ENCODE results near the gene PALD1.

Gene PALD1

DNA sequence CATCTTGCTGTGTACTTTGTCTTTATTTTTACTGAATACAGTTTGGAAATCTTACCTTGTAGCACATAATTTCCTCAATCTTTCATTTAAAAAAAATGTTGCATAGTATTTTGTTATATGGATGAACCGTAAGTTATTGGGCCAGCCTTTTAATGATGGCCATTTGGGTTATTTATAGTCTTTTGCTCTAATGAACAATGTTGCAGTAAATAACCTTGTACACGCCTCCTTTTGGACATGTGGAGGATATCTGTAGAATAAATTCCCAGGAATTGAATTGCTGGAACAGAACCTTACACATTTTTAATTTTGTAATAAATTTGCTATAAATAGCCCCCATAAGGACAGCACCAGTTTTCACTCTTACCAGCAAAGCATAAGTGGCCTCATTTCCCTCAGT, 136.6 kb downstream of the PALD1 start:
- Histone ChIP-seq H3K4me1 (ENCODE audit: control insufficient read depth, low read length) (no peaks in the 10 kb centered on the region), H3K4me3 (ENCODE audit: low read length) (no peak overlapping the region), H3K9me3 (ENCODE audit: control insufficient read depth, insufficient read depth, low read length) (no peaks in the 10 kb centered on the region; the same call in 1 of the 2 replicates), H3K4me2 (ENCODE audit: low read length) (no peak overlapping the region), H3K27me3 (ENCODE audit: control insufficient read depth, low read length) (peaks cover 24% of the 10 kb centered on the region), H4K20me1 (ENCODE audit: control insufficient read depth, insufficient read depth, low read depth, low read length) (no peaks in the 10 kb centered on the region), H3K36me3 (ENCODE audit: control insufficient read depth, low read length) (no peaks in the 10 kb centered on the region), H3K27ac (ENCODE audit: low read depth, low read length) (no peak overlapping the region), H3F3A (ENCODE audit: control insufficient read depth, insufficient read depth) (no peaks in the 10 kb centered on the region), H3K79me2 (ENCODE audit: control insufficient read depth, low read length) (no peaks in the 10 kb centered on the region), H3K9me2 (replicated peaks; ENCODE audit: control insufficient read depth, low read length) (no peaks in the 10 kb centered on the region)
- TF ChIP-seq EZH2phosphoT487 (IDR thresholded peaks at IDR 0.05; ENCODE audit: borderline replicate concordance, low read length) (no peak), CTCF (IDR thresholded peaks at IDR 0.05; ENCODE audit: low read depth, low read length, poor library complexity, severe bottlenecking) (no peak)

DNA sequence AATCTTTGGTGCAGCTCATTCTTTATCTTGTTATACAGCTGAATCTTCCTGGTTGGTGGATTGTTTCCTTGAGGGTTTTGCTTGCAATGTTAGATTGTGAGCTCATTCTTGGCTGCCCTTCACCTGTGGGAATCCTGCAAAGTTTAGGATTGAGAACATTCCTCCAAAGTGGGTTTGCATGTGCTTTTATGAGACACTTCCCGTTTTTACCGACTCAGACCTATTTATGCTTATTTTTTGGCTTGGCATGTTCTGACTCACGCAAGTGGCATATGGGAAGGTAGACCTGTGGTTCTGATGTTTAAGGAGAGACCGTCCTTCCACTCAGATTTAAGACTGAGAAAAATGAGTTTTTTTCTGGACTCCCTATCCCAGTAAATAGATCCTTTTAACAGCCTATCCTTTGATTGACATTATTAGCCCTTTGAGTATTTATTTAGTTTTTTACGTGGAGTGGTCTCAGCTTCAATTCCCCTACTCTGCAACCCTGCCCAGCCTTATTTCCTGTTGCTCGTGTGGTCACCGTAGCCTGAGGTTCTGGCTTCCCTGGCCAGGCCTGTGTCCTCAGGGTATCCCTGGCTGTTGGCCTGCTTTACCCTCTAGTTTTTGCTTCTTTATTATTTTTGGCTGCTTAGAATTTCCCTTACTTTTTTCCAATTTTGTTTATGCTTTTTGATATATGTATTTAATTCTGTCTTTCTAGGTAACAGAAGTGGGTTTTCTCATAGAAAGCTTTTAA, 137.4 kb downstream of the PALD1 start:
- TF ChIP-seq CTCF (IDR thresholded peaks at IDR 0.05; ENCODE audit: low read depth, low read length, poor library complexity, severe bottlenecking) (no peak), EZH2phosphoT487 (IDR thresholded peaks at IDR 0.05; ENCODE audit: borderline replicate concordance, low read length) (no peak)
- no peak overlapping the region for H3K27ac ChIP-seq (ENCODE audit: low read depth, low read length)
- no peaks in the 10 kb centered on the region for H3K9me2 ChIP-seq (replicated peaks; ENCODE audit: control insufficient read depth, low read length)
- no peak overlapping the region for H3K4me3 ChIP-seq (ENCODE audit: low read length)
- no peaks in the 10 kb centered on the region for H3K4me1 ChIP-seq (ENCODE audit: control insufficient read depth, low read length)
- no peaks in the 10 kb centered on the region for H4K20me1 ChIP-seq (ENCODE audit: control insufficient read depth, insufficient read depth, low read depth, low read length)
- H3K27me3 ChIP-seq (ENCODE audit: control insufficient read depth, low read length) = peaks cover 22% of the 10 kb centered on the region
- no peaks in the 10 kb centered on the region; the same call in 1 of the 2 replicates for H3K9me3 ChIP-seq (ENCODE audit: control insufficient read depth, insufficient read depth, low read length)
- no peaks in the 10 kb centered on the region for H3K36me3 ChIP-seq (ENCODE audit: control insufficient read depth, low read length)
- H3K4me2 ChIP-seq (ENCODE audit: low read length) = no peak overlapping the region
- H3F3A ChIP-seq (ENCODE audit: control insufficient read depth, insufficient read depth) = no peaks in the 10 kb centered on the region
- H3K79me2 ChIP-seq (ENCODE audit: control insufficient read depth, low read length) = no peaks in the 10 kb centered on the region

DNA sequence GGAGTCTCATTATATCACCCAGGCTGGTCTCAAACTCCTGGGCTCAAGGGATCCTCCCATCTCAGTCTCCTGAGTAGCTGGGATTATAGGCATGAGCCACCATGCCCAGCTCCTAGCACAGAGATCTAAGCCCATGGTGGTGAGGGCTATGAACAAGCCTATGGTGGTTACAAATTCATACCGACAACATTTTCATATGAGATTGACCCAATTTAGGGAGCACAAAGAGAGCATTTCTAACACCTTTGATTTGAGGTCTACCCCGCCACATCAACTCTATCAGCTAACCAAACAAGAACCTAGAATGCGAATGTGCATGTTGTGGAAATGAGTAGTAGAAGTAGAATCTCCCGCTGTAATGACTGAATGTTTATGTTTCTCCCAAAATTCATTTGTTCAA, 138.2 kb downstream of the PALD1 start:
- H3K4me1 ChIP-seq (ENCODE audit: control insufficient read depth, low read length) = no peaks in the 10 kb centered on the region
- H3K9me3 ChIP-seq (ENCODE audit: control insufficient read depth, insufficient read depth, low read length) = no peaks in the 10 kb centered on the region; the same call in 1 of the 2 replicates
- H3K79me2 ChIP-seq (ENCODE audit: control insufficient read depth, low read length) = no peaks in the 10 kb centered on the region
- H3F3A ChIP-seq (ENCODE audit: control insufficient read depth, insufficient read depth) = no peaks in the 10 kb centered on the region
- H3K4me2 ChIP-seq (ENCODE audit: low read length) = no peak overlapping the region
- no peak overlapping the region for H3K27ac ChIP-seq (ENCODE audit: low read depth, low read length)
- no peak for TF ChIP-seq CTCF (IDR thresholded peaks at IDR 0.05; ENCODE audit: low read depth, low read length, poor library complexity, severe bottlenecking)
- TF ChIP-seq EZH2phosphoT487 (IDR thresholded peaks at IDR 0.05; ENCODE audit: borderline replicate concordance, low read length) = no peak
- H3K4me3 ChIP-seq (ENCODE audit: low read length) = no peak overlapping the region
- H3K27me3 ChIP-seq (ENCODE audit: control insufficient read depth, low read length) = peaks cover 22% of the 10 kb centered on the region
- H3K36me3 ChIP-seq (ENCODE audit: control insufficient read depth, low read length) = no peaks in the 10 kb centered on the region
- H3K9me2 ChIP-seq (replicated peaks; ENCODE audit: control insufficient read depth, low read length) = no peaks in the 10 kb centered on the region
- no peaks in the 10 kb centered on the region for H4K20me1 ChIP-seq (ENCODE audit: control insufficient read depth, insufficient read depth, low read depth, low read length)

All from DOHH2 (cell line).